ENCODE results near the gene CKAP4.
"Not testable (repeated sequence)": the region's sequence is repeated elsewhere in the genome, so short reads cannot be mapped to it uniquely, and the experiment has no call there.

CKAP4 gene

GRCh38 chr12:106288101-106288493 lies 40.3 kb upstream of the CKAP4 start:
- no peak overlapping the region for H3K4me3 ChIP-seq (IDR thresholded peaks at IDR 0.05; ENCODE audit: insufficient read depth, low read depth, low read length)
- no peak overlapping the region for H3K9ac ChIP-seq
- H3K27me3 ChIP-seq (ENCODE audit: insufficient read depth, low read depth): no peaks in the 10 kb centered on the region
- no peaks in the 10 kb centered on the region for H4K20me1 ChIP-seq (ENCODE audit: insufficient read depth)
- no peak overlapping the region for H3K4me2 ChIP-seq
- TF ChIP-seq, protein P1, sequence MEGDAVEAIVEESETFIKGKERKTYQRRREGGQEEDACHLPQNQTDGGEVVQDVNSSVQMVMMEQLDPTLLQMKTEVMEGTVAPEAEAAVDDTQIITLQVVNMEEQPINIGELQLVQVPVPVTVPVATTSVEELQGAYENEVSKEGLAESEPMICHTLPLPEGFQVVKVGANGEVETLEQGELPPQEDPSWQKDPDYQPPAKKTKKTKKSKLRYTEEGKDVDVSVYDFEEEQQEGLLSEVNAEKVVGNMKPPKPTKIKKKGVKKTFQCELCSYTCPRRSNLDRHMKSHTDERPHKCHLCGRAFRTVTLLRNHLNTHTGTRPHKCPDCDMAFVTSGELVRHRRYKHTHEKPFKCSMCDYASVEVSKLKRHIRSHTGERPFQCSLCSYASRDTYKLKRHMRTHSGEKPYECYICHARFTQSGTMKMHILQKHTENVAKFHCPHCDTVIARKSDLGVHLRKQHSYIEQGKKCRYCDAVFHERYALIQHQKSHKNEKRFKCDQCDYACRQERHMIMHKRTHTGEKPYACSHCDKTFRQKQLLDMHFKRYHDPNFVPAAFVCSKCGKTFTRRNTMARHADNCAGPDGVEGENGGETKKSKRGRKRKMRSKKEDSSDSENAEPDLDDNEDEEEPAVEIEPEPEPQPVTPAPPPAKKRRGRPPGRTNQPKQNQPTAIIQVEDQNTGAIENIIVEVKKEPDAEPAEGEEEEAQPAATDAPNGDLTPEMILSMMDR (conservative IDR thresholded peaks at IDR 0.05; ENCODE audit: low read depth, low read length): no peak
- no peaks in the 10 kb centered on the region for H3K79me2 ChIP-seq (ENCODE audit: insufficient read depth, low read depth)
- H2AFZ ChIP-seq (ENCODE audit: low read depth): no peak overlapping the region
- H3K27ac ChIP-seq: no peak overlapping the region
- H3K4me1 ChIP-seq (ENCODE audit: low read depth, poor library complexity, severe bottlenecking): no peaks in the 10 kb centered on the region
- H3K36me3 ChIP-seq (ENCODE audit: insufficient read depth): no peaks in the 10 kb centered on the region

DNA sequence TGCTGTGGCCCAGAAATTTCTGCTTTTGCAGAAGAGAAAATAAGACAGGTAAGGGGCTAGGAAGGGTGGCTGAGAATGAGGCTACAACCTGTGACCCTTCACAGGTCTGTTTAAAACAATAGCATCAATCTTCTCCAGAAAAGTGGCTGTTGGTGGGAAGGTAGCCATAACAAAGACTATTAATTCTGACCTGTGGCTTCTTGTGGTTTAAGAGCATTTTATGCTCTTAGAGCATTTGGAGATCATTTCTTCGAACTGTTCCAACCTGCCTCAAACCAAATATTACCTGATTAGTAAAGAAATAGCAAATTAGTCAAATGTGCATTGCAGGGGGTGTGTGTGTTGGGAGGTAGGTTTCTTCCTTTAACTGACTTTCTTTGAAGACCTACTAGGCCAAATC lies 39.5 kb upstream of the CKAP4 start:
- TF ChIP-seq, protein P1 (conservative IDR thresholded peaks at IDR 0.05; ENCODE audit: low read depth, low read length): no peak
- Histone ChIP-seq H3K36me3 (ENCODE audit: insufficient read depth) (no peaks in the 10 kb centered on the region), H3K4me2 (no peak overlapping the region), H2AFZ (ENCODE audit: low read depth) (no peak overlapping the region), H3K27ac (no peak overlapping the region), H3K4me3 (IDR thresholded peaks at IDR 0.05; ENCODE audit: insufficient read depth, low read depth, low read length) (no peak overlapping the region), H3K27me3 (ENCODE audit: insufficient read depth, low read depth) (no peaks in the 10 kb centered on the region), H3K79me2 (ENCODE audit: insufficient read depth, low read depth) (no peaks in the 10 kb centered on the region), H4K20me1 (ENCODE audit: insufficient read depth) (no peaks in the 10 kb centered on the region), H3K9ac (no peak overlapping the region), H3K4me1 (ENCODE audit: low read depth, poor library complexity, severe bottlenecking) (no peaks in the 10 kb centered on the region)

DNA sequence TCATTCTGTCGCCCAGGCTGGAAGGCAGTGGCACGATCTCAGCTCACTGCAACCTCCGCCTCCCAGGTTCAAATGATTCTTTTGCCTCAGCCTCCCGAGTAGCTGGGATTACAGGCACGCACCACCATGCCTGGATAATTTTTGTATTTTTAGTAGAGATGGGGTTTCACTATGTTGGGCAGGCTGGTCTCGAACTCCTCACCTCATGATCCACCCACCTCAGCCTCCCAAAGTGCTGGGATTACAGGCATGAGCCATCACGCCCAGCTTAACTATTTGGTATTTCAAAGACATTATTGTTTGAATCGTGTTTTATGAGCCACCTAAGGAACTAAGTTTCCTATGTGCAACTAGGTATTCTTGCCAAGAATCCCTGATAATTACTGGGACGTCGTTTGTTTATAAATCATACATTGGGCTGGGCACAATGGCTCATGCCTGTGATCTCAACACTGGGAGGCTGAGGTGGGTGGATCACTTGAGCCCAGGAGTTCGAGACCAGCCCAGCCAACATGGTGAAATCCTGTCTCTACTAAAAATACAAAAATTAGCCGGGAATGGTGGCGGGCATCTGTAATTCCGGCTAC lies 38.8 kb upstream of the CKAP4 start:
- not testable (repeated sequence) for H3K27me3 ChIP-seq (ENCODE audit: insufficient read depth, low read depth); H3K4me2 ChIP-seq; H3K4me3 ChIP-seq (IDR thresholded peaks at IDR 0.05; ENCODE audit: insufficient read depth, low read depth, low read length); H3K4me1 ChIP-seq (ENCODE audit: low read depth, poor library complexity, severe bottlenecking); H4K20me1 ChIP-seq (ENCODE audit: insufficient read depth); H3K36me3 ChIP-seq (ENCODE audit: insufficient read depth); H2AFZ ChIP-seq (ENCODE audit: low read depth); H3K79me2 ChIP-seq (ENCODE audit: insufficient read depth, low read depth); H3K9ac ChIP-seq; H3K27ac ChIP-seq

DNA sequence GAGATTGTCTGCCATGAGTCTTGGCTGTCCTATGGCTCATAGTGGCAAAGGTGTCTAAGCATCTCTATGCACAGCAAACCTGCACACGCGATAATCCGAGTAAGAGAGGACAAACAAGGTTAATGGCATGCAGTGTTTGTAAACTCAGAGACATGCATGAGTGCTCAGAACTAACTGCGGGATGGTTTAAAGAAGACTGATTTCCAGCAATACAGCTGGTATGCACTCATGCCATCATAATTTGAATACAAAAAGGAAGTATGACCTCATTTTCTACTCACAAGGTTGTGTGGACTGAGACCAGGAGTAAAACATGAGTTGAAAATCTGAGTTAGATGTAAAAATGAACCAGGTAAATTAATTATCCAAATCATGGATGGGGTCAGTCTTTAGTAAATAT lies 38.2 kb upstream of the CKAP4 start:
- no peaks in the 10 kb centered on the region for H4K20me1 ChIP-seq (ENCODE audit: insufficient read depth)
- TF ChIP-seq, protein P1 (conservative IDR thresholded peaks at IDR 0.05; ENCODE audit: low read depth, low read length): no peak
- no peaks in the 10 kb centered on the region for H3K4me1 ChIP-seq (ENCODE audit: low read depth, poor library complexity, severe bottlenecking)
- no peak overlapping the region for H3K27ac ChIP-seq
- H3K27me3 ChIP-seq (ENCODE audit: insufficient read depth, low read depth): no peaks in the 10 kb centered on the region
- H3K36me3 ChIP-seq (ENCODE audit: insufficient read depth): no peaks in the 10 kb centered on the region
- no peak overlapping the region for H3K9ac ChIP-seq
- no peak overlapping the region for H3K4me3 ChIP-seq (IDR thresholded peaks at IDR 0.05; ENCODE audit: insufficient read depth, low read depth, low read length)
- no peaks in the 10 kb centered on the region for H3K79me2 ChIP-seq (ENCODE audit: insufficient read depth, low read depth)
- H3K4me2 ChIP-seq: no peak overlapping the region
- H2AFZ ChIP-seq (ENCODE audit: low read depth): no peak overlapping the region

DNA sequence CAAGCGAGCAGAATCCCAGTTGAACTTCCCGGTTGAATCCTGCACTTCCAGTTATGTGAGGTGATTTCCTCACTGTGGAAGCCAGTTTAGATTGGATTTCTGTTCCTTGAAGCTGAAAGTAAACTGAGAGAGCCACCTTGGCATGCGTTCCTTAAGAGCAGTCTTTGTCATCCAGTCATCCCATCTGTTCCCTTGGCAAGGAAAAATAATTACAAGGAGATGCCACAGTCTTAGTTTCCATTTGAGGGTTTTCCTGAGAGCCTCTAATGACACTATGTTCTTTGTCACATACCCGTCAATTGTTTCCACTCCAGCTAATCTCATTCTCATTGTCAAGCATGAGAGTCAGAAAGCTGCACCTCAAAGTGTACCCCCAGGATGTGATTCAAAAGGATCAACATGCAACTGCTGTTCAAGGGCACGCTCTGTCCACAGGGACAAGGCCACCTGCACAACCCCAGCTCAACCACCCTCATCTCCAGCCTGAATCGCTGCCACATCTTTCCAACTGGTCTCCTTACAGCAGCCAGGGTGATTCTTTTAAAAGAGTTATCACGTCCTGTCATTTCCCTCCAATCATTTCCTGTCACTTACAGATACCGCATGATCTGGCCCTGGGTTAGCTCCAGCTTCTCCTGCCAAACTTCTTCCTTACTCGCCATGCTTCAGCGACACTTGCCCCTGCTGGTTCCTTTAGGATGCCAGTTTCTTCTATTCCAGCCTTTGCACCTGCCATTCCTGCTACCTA lies 36.7 kb upstream of the CKAP4 start:
- Histone ChIP-seq H3K9ac (no peak overlapping the region), H3K79me2 (ENCODE audit: insufficient read depth, low read depth) (no peaks in the 10 kb centered on the region), H3K4me2 (no peak overlapping the region), H3K4me1 (ENCODE audit: low read depth, poor library complexity, severe bottlenecking) (no peaks in the 10 kb centered on the region), H3K36me3 (ENCODE audit: insufficient read depth) (no peaks in the 10 kb centered on the region), H3K27me3 (ENCODE audit: insufficient read depth, low read depth) (no peaks in the 10 kb centered on the region), H3K27ac (no peak overlapping the region), H3K4me3 (IDR thresholded peaks at IDR 0.05; ENCODE audit: insufficient read depth, low read depth, low read length) (no peak overlapping the region), H4K20me1 (ENCODE audit: insufficient read depth) (no peaks in the 10 kb centered on the region), H2AFZ (ENCODE audit: low read depth) (no peak overlapping the region)
- TF ChIP-seq, protein P1 (conservative IDR thresholded peaks at IDR 0.05; ENCODE audit: low read depth, low read length): no peak

All from KMS-11 (cell line).